GM21360 (cell line): ENCODE data around the gene CDK10.

Experiments used
- ATAC-seq: cut with Tn5 transposase; IDR thresholded peaks from one replicate; pipeline ENCODE4 v1.9.1; 2021; ENCODE audit warnings: mild to moderate bottlenecking, moderate library complexity; ENCODE audit not compliant: unreplicated experiment

Gene CDK10

DNA sequence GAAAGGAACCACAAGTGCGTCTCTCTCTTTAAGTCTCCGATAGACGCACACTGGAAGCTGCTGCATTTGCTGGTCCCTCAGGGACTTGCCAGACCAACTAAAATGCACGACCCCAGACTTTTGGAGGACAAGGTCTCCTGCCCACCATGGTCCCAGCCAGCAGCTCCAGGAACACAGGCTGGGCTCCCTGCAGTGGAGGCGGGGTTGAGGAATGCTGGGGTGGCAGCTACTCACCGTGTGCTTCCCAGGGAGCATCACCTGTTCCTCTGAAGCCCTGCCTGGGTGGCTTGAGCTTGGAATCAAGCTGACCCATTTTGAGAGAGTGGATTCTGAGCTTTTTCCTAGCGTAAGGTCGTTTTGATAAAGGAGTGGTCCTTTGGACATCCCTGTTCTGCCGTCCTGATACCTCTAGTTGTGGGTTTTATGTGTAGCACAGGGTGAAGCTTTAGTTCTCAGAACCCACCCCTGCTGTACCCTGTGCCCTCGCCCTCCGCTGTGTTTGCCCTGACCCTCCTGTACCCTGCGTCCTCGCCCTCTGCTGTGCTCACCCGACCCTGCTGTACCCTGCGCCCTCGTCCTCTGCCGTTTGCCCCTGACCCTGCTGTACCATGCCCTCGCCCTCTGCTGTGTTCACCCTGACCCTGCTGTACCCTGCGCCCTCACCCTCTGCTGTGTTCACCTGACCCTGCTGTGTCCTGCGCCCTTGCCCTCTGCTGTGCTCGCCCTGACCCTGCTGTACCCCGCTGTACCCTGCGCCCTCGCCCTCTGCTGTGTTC, 45.8 kb downstream of the CDK10 start:
- ATAC-seq, result no peak

DNA sequence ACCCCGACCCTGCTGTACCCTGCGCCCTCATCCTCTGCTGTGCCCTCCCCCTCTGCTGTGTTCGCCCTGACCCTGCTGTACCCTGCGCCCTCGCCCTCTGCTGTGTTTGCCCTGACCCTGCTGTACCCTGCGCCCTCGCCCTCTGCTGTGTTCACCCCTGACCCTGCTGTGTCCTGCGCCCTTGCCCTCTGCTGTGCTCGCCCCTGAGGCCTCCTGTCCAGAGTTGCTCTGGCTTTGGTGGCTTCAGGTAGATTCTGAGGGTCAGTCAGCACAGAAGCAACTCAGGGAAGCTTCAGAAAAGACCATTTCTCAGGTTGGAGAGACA, 46.4 kb downstream of the CDK10 start:
- ATAC-seq, result no peak

- no peak for ATAC-seq
These were observed 46.8 kb downstream of the CDK10 start for GRCh38 chr16:89733322-89733721.

DNA sequence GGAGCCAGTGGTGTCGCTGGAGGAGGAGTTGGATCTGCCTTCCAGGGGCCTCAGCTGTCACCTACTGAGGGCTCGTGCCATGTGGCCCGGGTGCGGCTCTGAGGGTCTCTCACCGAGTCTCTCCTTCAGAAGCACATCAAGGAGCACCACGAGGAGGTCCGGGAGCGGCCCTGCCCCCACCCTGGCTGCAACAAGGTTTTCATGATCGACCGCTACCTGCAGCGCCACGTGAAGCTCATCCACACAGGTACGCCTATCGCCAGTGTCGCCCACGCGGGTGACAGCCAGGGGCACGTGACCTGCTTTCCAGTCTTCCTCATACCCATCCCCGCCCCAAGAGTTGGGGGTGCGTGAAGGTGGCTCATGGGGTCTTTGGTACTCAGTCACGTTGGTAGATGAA, 47.3 kb downstream of the CDK10 start:
- ATAC-seq, result no peak

- ATAC-seq, result no peak
These were observed 50.1 kb downstream of the CDK10 start for GRCh38 chr16:89736554-89736953.

GRCh38 chr16:89737341-89738071, 51.0 kb downstream of the CDK10 start:
- no peak for ATAC-seq

- ATAC-seq, result no peak
These were observed 51.5 kb downstream of the CDK10 start for GRCh38 chr16:89738072-89738377.

- no peak for ATAC-seq
These were observed 52.2 kb downstream of the CDK10 start for GRCh38 chr16:89738538-89739317.

DNA sequence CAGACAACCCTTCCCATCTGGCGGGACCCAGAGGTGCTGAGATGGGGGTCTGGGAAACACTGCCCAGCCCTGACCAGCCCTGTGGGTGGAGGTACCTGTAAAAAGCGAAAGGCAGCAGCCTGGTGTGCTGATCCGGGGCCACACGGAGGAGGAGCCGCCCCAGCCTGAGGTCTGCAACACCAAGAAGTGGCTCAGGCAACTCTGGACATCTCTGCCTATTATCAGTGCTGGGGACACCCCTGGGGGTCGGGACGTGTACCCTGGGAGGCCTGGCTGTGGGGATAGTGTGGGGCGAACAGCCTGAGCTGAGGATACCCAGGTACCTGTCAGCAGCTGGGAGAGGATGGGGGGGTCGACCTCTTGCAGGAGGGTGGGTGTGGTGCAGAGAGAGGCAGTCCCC, 52.9 kb downstream of the CDK10 start:
- ATAC-seq, result no peak

GRCh38 chr16:89741342-89742014, 55.0 kb downstream of the CDK10 start:
- no peak for ATAC-seq

DNA sequence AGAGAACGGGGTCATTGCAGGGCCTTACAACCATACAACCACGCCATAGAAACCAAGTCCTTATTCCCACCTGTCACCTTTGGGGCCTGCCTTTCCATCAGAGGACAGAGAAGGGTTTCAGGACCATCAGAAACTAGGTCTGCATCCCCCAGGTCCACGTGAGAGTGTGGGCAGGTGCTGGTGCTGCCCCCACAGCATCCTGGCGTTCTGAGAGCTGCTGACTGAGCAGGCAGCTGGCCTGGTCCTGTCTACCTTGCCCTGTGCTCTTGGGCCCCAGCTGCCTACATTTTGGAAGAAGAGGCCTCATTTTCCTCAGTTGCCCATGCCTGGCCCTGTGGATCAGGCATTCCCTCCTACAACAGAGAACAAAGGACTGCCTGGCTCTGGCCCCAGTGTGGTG, 56.5 kb downstream of the CDK10 start:
- no peak for ATAC-seq

DNA sequence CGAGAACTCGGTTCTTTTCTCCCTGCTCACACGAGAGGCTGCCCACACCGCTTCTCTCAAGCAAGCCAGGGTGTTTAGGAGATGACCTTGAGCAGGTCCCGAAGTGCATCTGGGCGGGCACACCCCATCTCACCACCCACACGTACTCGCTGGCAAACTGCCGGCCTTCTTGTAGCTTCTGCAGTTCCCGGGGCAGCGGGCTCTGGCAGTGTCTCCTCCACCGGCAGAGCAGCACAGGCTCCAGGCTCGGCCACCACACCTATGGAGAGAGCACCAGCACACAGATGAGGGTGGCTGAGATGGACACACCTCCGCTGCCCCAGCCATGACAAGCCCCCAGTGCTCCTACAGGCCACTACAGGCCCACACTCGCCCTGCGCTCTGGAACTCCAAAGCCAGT, 58.3 kb downstream of the CDK10 start:
- ATAC-seq, result no peak
